ENCODE results near the gene TSC22D2. TPM values are rescaled to one million over a fixed set of nuclear protein-coding genes. Genes with fewer than 3 reads are reported as not detected.
A peak's percentile ranks its signal among the peaks of the same experiment; 100 is the strongest.

The TSC22D2 gene
- total and polyA plus RNA-seq, 2 experiments from 2014 or later = 11.5 to 27.5 TPM

DNA sequence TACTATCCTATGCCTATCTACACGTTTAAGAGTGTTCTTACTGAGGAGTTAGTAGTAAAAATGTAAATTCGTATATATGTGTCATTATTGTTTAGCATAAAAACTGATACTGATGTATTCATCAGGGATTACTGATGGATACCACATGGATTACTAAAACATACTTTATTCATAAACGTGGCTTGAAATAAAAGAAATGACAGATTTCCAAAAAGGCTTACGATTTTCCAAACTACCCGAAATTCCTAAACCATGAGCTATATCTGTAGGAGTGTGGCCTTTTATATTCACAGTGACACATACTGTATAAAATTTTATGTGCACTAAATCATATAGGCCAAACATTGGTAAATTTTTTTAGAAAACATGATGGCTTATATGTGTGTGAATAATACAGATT, 6.9 kb downstream of the TSC22D2 start:
- Histone ChIP-seq H3K79me2 (ENCODE audit: insufficient read depth) (peaks cover 100% of the 10 kb centered on the region), H3K4me3 (peak overlapping the region; percentile 81), H3K4me2 (ENCODE audit: unreplicated experiment) (peak overlapping the region; percentile 99), H3K4me1 (ENCODE audit: insufficient read depth) (peaks cover 64% of the 10 kb centered on the region), H2AFZ (no peak overlapping the region), H3K27me3 (replicated peaks; ENCODE audit: insufficient read depth) (no peaks in the 10 kb centered on the region), H3K9ac (peak overlapping the region; percentile 95), H3K36me3 (ENCODE audit: low read depth) (peaks cover 36% of the 10 kb centered on the region), H3K9me3 (ENCODE audit: low read depth) (no peaks in the 10 kb centered on the region), H3K27ac (peak overlapping the region; percentile 99), H4K20me1 (ENCODE audit: insufficient read depth) (peaks cover 37% of the 10 kb centered on the region), H3K9me2 (ENCODE audit: insufficient read depth) (no peaks in the 10 kb centered on the region), H3F3A (ENCODE audit: insufficient read depth) (peaks cover 80% of the 10 kb centered on the region)
- in situ Hi-C loops (cut with MboI) = loop anchor here (10.0 kb wide), 1 partner anchor 190 kb away; no protein-coding TSS in a partner anchor
- peak; percentile 70 for DNase-seq
- 0 to 3% methylated on average over 5 of the region's 5 CpGs for WGBS, 2 experiments (ENCODE audit: low coverage in 1 of 2, low lambda C conversion rate in 2 of 2, missing lambda C conversion rate in 2 of 2)
- TF ChIP-seq EZH2 (IDR thresholded peaks at IDR 0.05; ENCODE audit: insufficient read depth, poor library complexity, severe bottlenecking) (no peak), EZH2phosphoT487 (IDR thresholded peaks at IDR 0.05; ENCODE audit: insufficient read depth, low read depth) (no peak)

DNA sequence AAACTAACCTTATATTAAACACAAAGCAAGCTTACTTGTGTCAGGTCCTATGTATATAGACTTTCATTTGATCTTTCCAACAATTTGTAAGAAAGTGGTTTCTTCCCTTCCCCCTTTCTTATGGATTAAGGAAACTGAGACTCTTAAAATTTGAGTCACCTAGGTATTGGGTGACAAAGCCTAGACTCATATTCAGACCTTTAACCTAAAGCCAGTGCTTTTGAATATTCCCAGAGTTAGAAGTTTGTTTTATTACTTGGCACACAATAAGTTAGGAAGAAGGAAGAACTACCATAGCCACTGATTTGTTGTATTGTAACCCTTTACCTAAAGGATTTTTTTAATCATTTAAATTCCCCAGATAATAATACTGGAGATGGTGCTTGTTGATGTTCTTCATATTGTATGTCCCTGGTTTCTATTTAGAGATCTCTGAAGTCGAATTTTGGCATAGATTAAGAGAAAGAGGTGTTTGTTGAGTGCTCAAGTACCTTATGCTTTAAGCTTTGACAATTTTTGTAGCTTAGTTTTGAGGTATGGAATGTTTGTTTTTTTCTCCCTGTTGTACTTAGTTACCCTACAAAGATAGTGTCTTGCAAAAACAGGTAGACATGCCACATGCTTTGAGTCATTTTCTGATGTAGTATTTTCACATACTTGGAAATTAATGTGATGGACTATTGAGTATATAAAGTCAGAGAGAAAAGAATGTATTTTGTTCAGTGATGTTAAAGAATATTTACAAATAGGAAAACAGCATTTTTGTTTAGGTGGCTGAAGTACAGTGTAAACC, 11.2 kb downstream of the TSC22D2 start:
- Histone ChIP-seq H3K4me1 (ENCODE audit: insufficient read depth) (peaks cover 87% of the 10 kb centered on the region), H2AFZ (no peak overlapping the region), H3K27me3 (replicated peaks; ENCODE audit: insufficient read depth) (no peaks in the 10 kb centered on the region), H3F3A (ENCODE audit: insufficient read depth) (peaks cover 64% of the 10 kb centered on the region), H3K79me2 (ENCODE audit: insufficient read depth) (peaks cover 100% of the 10 kb centered on the region), H4K20me1 (ENCODE audit: insufficient read depth) (peaks cover 15% of the 10 kb centered on the region; the same call in 1 of the 2 replicates), H3K27ac (peak overlapping the region; percentile 20), H3K9ac (no peak overlapping the region), H3K9me3 (ENCODE audit: low read depth) (no peaks in the 10 kb centered on the region), H3K9me2 (ENCODE audit: insufficient read depth) (no peaks in the 10 kb centered on the region), H3K4me3 (peak overlapping the region; percentile 19), H3K36me3 (ENCODE audit: low read depth) (peaks cover 13% of the 10 kb centered on the region; the same call in 1 of the 2 replicates), H3K4me2 (ENCODE audit: unreplicated experiment) (peak overlapping the region; percentile 99)
- 39 to 45% methylated on average over 1 of the region's 1 CpG for WGBS, 2 experiments (ENCODE audit: low coverage in 1 of 2, low lambda C conversion rate in 2 of 2, missing lambda C conversion rate in 2 of 2)
- no peak for TF ChIP-seq EZH2 (IDR thresholded peaks at IDR 0.05; ENCODE audit: insufficient read depth, poor library complexity, severe bottlenecking)
- no peak for TF ChIP-seq EZH2phosphoT487 (IDR thresholded peaks at IDR 0.05; ENCODE audit: insufficient read depth, low read depth)
- in situ Hi-C loops (cut with MboI) = loop anchor here (10.0 kb wide), 1 partner anchor 194 kb away; no protein-coding TSS in a partner anchor
- no peak for DNase-seq

DNA sequence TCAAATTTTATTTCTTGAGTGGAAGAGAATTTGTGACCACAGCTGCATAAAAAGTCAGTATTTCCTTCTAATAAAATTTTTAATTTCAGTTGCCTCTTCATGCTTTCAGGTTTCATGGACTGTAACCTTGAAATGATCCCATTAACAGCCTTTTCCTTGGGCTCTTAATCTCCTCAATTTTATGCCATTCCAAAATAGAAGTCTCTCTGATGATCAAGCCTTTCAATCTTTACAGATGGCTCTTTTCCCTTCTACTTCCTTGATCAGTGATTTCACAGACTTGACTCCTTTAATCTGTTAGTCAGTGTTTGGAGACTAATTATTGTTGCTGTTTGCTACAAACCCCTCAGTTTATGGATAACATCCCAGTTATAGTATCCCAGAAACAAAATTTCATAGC, 11.9 kb downstream of the TSC22D2 start:
- Histone ChIP-seq H3K27me3 (replicated peaks; ENCODE audit: insufficient read depth) (no peaks in the 10 kb centered on the region), H3F3A (ENCODE audit: insufficient read depth) (peaks cover 59% of the 10 kb centered on the region), H2AFZ (no peak overlapping the region), H4K20me1 (ENCODE audit: insufficient read depth) (peaks cover 9% of the 10 kb centered on the region; the same call in 1 of the 2 replicates), H3K36me3 (ENCODE audit: low read depth) (peaks cover 19% of the 10 kb centered on the region; the same call in 1 of the 2 replicates), H3K27ac (peak overlapping the region; percentile 20; the same call in 1 of the 2 replicates), H3K4me3 (peak overlapping the region; percentile 19; the same call in 1 of the 2 replicates), H3K9me2 (ENCODE audit: insufficient read depth) (no peaks in the 10 kb centered on the region), H3K4me2 (ENCODE audit: unreplicated experiment) (peak overlapping the region; percentile 99), H3K9ac (no peak overlapping the region), H3K9me3 (ENCODE audit: low read depth) (no peaks in the 10 kb centered on the region), H3K4me1 (ENCODE audit: insufficient read depth) (peaks cover 80% of the 10 kb centered on the region), H3K79me2 (ENCODE audit: insufficient read depth) (peaks cover 100% of the 10 kb centered on the region)
- no peak for DNase-seq
- in situ Hi-C loops (cut with MboI) = loop anchor here (10.0 kb wide), 1 partner anchor 195 kb away; no protein-coding TSS in a partner anchor
- TF ChIP-seq EZH2phosphoT487 (IDR thresholded peaks at IDR 0.05; ENCODE audit: insufficient read depth, low read depth) (no peak), EZH2 (IDR thresholded peaks at IDR 0.05; ENCODE audit: insufficient read depth, poor library complexity, severe bottlenecking) (no peak)

DNA sequence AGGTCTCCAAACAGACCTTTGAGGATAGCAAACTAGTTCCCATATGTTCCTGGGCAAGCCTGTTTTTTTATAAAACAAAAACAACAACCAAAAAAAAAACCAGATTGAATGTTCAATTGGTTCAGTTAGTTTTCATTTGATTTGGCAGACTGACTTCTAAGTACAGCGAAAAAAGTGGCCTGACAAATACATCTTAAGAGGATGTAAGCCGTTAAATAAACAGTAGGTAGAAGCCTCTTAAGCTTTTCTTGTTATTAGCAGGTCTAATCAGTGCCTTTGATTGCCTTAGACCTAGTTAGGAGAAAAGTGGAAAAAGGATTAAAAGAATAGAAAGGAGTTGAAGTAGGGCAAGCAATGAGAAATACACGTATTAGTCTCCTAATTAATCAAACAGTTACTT, 13.2 kb downstream of the TSC22D2 start:
- in situ Hi-C loops (cut with MboI) = no loop called here

More for the DNA sequence above, 13.2 kb downstream of the TSC22D2 start:
- peaks cover 22% of the 10 kb centered on the region for H3K36me3 ChIP-seq (ENCODE audit: low read depth)
- H3K4me1 ChIP-seq (ENCODE audit: insufficient read depth) = peaks cover 67% of the 10 kb centered on the region
- H3K27ac ChIP-seq = no peak overlapping the region
- H3F3A ChIP-seq (ENCODE audit: insufficient read depth) = peaks cover 50% of the 10 kb centered on the region
- H3K27me3 ChIP-seq (replicated peaks; ENCODE audit: insufficient read depth) = no peaks in the 10 kb centered on the region
- H3K79me2 ChIP-seq (ENCODE audit: insufficient read depth) = peaks cover 100% of the 10 kb centered on the region
- no peak overlapping the region for H3K4me2 ChIP-seq (ENCODE audit: unreplicated experiment)
- no peak overlapping the region for H3K9ac ChIP-seq
- H2AFZ ChIP-seq = no peak overlapping the region
- DNase-seq = no peak
- WGBS, 2 experiments (ENCODE audit: low coverage in 1 of 2, low lambda C conversion rate in 2 of 2, missing lambda C conversion rate in 2 of 2) = 43 to 55% methylated on average over 3 of the region's 3 CpGs
- TF ChIP-seq EZH2 (IDR thresholded peaks at IDR 0.05; ENCODE audit: insufficient read depth, poor library complexity, severe bottlenecking) (no peak), EZH2phosphoT487 (IDR thresholded peaks at IDR 0.05; ENCODE audit: insufficient read depth, low read depth) (no peak)
- H3K9me3 ChIP-seq (ENCODE audit: low read depth) = no peaks in the 10 kb centered on the region
- H4K20me1 ChIP-seq (ENCODE audit: insufficient read depth) = peaks cover 9% of the 10 kb centered on the region; the same call in 1 of the 2 replicates
- H3K4me3 ChIP-seq = no peak overlapping the region
- H3K9me2 ChIP-seq (ENCODE audit: insufficient read depth) = no peaks in the 10 kb centered on the region

All from GM23248 (cell line).